Endothelial cell of umbilical vein (primary cell): Measurements from ENCODE around the gene TRIM56. TPM values are rescaled to one million over a fixed set of nuclear protein-coding genes. Genes with fewer than 3 reads are reported as not detected.

Experiments used
- BruUV-seq: library from RNA; stranded (reverse); fragments of 400-500 nt; replicated peaks from 2 replicates; lab custom pipeline; 2021; lab: Mats Ljungman, UMichigan
- CTCF ChIA-PET: fragments of 300-600, 350-600 bp; sonication (Branson Sonifier 250); formaldehyde crosslinking; loops from one replicate; lab custom pipeline; 2021; ENCODE audit warnings: antibody characterized with exemption, inconsistent platforms; lab: Charles Lee
- POLR2A ChIA-PET: fragments of 300-600, 350-600 bp; sonication (Branson Sonifier 250); formaldehyde crosslinking; loops from one replicate; lab custom pipeline; 2021; ENCODE audit warnings: antibody characterized with exemption, inconsistent platforms; lab: Charles Lee
- DNase-seq: peaks from one replicate; pipeline ENCODE4 v3.0.0-alpha.2; 2011; ENCODE audit warnings: low read depth, low spot score
- FAIRE-seq: peaks from 2 replicates; lab custom pipeline; 2011; peaks lifted over from hg19 to GRCh38; lab: Jason Lieb, UNC
- H2AFZ ChIP-seq: 2 replicates; pipeline ENCODE4 v1.6.0; 2012; ENCODE audit warnings: low read depth, low read length, control low read depth, inconsistent platforms
- H3K27ac ChIP-seq: 2 replicates; pipeline ENCODE4 v1.5.1; 2011; ENCODE audit warnings: low read depth, mild to moderate bottlenecking, control low read depth, low read length, moderate library complexity; ENCODE audit not compliant: insufficient read depth
- H3K27me3 ChIP-seq, 2 experiments: 2 replicates each; pipeline versions ENCODE4 v1.6.0 to v1.6.1; 2011; ENCODE audit warnings: low read length in 2 of 2, mixed read lengths in 1 of 2; ENCODE audit not compliant: control insufficient read depth in 2 of 2, insufficient read depth in 2 of 2
- H3K36me3 ChIP-seq, 2 experiments: 2 replicates in 1 of 2; 3 replicates in 1 of 2; pipeline ENCODE4 v1.5.1; 2011; ENCODE audit warnings: low read length in 2 of 2, mild to moderate bottlenecking in 1 of 2, moderate library complexity in 1 of 2; ENCODE audit not compliant: control insufficient read depth in 2 of 2, insufficient read depth in 2 of 2; ENCODE audit errors: extremely low read depth in 1 of 2
- H3K4me1 ChIP-seq: 3 replicates; pipeline ENCODE4 v1.5.1; 2011; ENCODE audit warnings: mild to moderate bottlenecking, low read length; ENCODE audit not compliant: control insufficient read depth, insufficient read depth; ENCODE audit errors: extremely low read depth
- H3K4me2 ChIP-seq: 2 replicates; pipeline ENCODE4 v1.6.1; 2011; ENCODE audit warnings: low read length, control low read depth, mixed read lengths; ENCODE audit not compliant: insufficient read depth
- H3K4me3 ChIP-seq, 3 experiments: fragments of 200-600 bp in 1 of 3; sonication (generic), shearing (Covaris generic) in 1 of 3; replicated peaks in 1 of 3; 2 replicates each; pipeline ENCODE4 v1.5.1; 2011 to 2016; ENCODE audit warnings: control low read depth in 3 of 3, low read length in 3 of 3, mild to moderate bottlenecking in 2 of 3, inconsistent platforms in 1 of 3, low read depth in 1 of 3, moderate library complexity in 1 of 3; ENCODE audit not compliant: insufficient read depth in 1 of 3
- H3K79me2 ChIP-seq: 2 replicates; pipeline ENCODE4 v1.6.0; 2012; ENCODE audit warnings: low read length, inconsistent platforms; ENCODE audit not compliant: control insufficient read depth, insufficient read depth
- H3K9ac ChIP-seq: replicated peaks from 2 replicates; pipeline ENCODE3; 2011; ENCODE audit warnings: low read length, control low read depth; ENCODE audit not compliant: insufficient read depth; ENCODE audit errors: extremely low read depth
- H3K9me1 ChIP-seq: replicated peaks from 3 replicates; pipeline ENCODE4 v1.6.0; 2011; ENCODE audit warnings: mild to moderate bottlenecking, low read length; ENCODE audit not compliant: control insufficient read depth, insufficient read depth; ENCODE audit errors: extremely low read depth
- H3K9me3 ChIP-seq: replicated peaks from 2 replicates; pipeline ENCODE4 v1.5.1; 2012; ENCODE audit warnings: low read length, inconsistent platforms; ENCODE audit not compliant: control insufficient read depth, insufficient read depth
- H4K20me1 ChIP-seq: replicated peaks from 2 replicates; pipeline ENCODE3; 2011; ENCODE audit warnings: mild to moderate bottlenecking, low read length; ENCODE audit not compliant: control insufficient read depth, insufficient read depth; ENCODE audit errors: extremely low read depth
- EZH2 ChIP-seq: IDR thresholded peaks from 2 replicates; pipeline ENCODE4 v1.6.1; 2012; ENCODE audit warnings: borderline replicate concordance, low read depth, mild to moderate bottlenecking, moderate library complexity, low read length, inconsistent platforms; ENCODE audit not compliant: severe bottlenecking
- FOS ChIP-seq: IDR thresholded peaks from 2 replicates; pipeline ENCODE4 v1.6.1; 2011; ENCODE audit warnings: mild to moderate bottlenecking, low read length, moderate library complexity, borderline replicate concordance; ENCODE audit not compliant: insufficient read depth
- GATA2 ChIP-seq: IDR thresholded peaks from 2 replicates; pipeline ENCODE4 v1.7.0; 2011; ENCODE audit warnings: low read depth, mild to moderate bottlenecking, moderate library complexity, mixed read lengths, low read length; ENCODE audit not compliant: insufficient read length, insufficient read depth
- JUN ChIP-seq: IDR thresholded peaks from 2 replicates; pipeline ENCODE4 v1.6.1; 2011; ENCODE audit warnings: borderline replicate concordance, low read depth; ENCODE audit not compliant: insufficient read length, insufficient read depth
- MYC ChIP-seq: IDR thresholded peaks from one replicate; pipeline ENCODE4 v1.6.1; 2011; ENCODE audit warnings: mild to moderate bottlenecking, low read depth, low read length
- POLR2A ChIP-seq: IDR thresholded peaks from 2 replicates; pipeline ENCODE4 v1.6.1; 2012; ENCODE audit warnings: low read depth, mild to moderate bottlenecking, control low read depth, low read length
- POLR2AphosphoS5 ChIP-seq: IDR thresholded peaks from 2 replicates; pipeline ENCODE4 v1.6.1; 2012; ENCODE audit warnings: low read depth, mild to moderate bottlenecking, control low read depth, low read length, moderate library complexity; ENCODE audit not compliant: insufficient read depth
- dilution Hi-C: fragments of 300-500 bp; cut with MboI; formaldehyde crosslinking; loops from one replicate; pipeline ENCODE4 v1.15.0; 2019; ENCODE audit warnings: low sequenced_read_pairs; ENCODE audit not compliant: extremely low pct_ligation_motif_present
- intact Hi-C: fragments of 100-400 bp; cut with micrococcal nuclease; formaldehyde crosslinking; loops from one replicate; pipeline ENCODE4 v1.10.0; 2022
- polyA plus RNA-seq, 4 experiments: library from polyadenylated mRNA; depleted of rRNA in 3 of 4; stranded (reverse) in 3 of 4; unstranded in 1 of 4; fragments of >200 nt; gene quantifications; 2 replicates each; pipeline versions ENCODE4 v1.2.1 to v1.2.3, GENCODE V29; 2011 to 2012; ENCODE audit warnings: missing spikeins in 1 of 4
- total RNA-seq: library from RNA; stranded (reverse); gene quantifications from 2 replicates; pipeline ENCODE4 v1.2.3, GENCODE V29; 2021
- TF ChIP-seq, protein P1 (sequence below): IDR thresholded peaks from 2 replicates; pipeline ENCODE4 v1.6.1; 2011; ENCODE audit not compliant: insufficient read depth, insufficient read length
- TF ChIP-seq, protein P2 (sequence below), 2 donors: IDR thresholded peaks; 1 replicate in 1 of 2; 2 replicates in 1 of 2; pipeline ENCODE4 v1.5.1; 2011; ENCODE audit warnings: low read length in 2 of 2, mild to moderate bottlenecking in 2 of 2, moderate library complexity in 2 of 2, control low read depth in 1 of 2, inconsistent platforms in 1 of 2, low read depth in 1 of 2; ENCODE audit not compliant: insufficient read depth in 1 of 2; ENCODE audit errors: extremely low read depth in 1 of 2

The TRIM56 gene
- total and polyA plus RNA-seq, 2 donors (not counting 3 experiments of a cell fraction or from before 2014, with no cell fraction given) = 2.3 to 25.1 TPM

DNA sequence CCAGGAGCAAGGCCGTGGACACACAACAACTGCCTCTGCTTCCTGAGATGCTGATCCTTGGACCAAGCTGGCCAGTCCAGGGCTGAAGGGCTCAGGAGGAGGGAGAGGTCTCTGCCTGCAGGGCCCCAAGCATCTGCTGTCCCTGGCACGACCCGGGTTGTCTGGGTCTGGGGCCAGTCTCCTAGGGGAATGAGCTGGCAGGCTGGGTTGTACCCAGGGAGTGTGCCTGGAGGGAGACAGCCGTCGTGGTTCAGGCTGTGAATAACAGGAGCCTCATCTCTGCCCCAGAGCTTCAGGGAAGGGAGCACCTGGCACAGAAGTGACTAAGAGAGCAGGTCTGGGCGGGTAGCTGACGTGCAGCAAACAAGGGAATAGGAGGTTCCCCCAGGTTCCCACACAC is 23.7 kb downstream of the TRIM56 start:
- ChIA-PET POLR2A (interaction anchor here (1.5 to 8.8 kb wide), 5 partner anchors 9 to 28 kb away, joined by 3 to 132 read pairs (median 15); partner anchors contain the start of gene SERPINE1), CTCF (interaction anchor here (1.2 to 1.9 kb wide), 7 partner anchors 8 to 31 kb away, joined by 3 to 10 read pairs (median 5); partner anchors contain the start of gene SERPINE1)
- H3K9me3 ChIP-seq = no peaks in the 10 kb centered on the region
- peaks cover 8% of the 10 kb centered on the region for H3K79me2 ChIP-seq
- no peaks in the 10 kb centered on the region for H4K20me1 ChIP-seq
- H3K36me3 ChIP-seq = no peaks in the 10 kb centered on the region
- H3K9me1 ChIP-seq = no peaks in the 10 kb centered on the region
- BruUV-seq = no TSS peak
- H3K4me2 ChIP-seq = peak overlapping the region; percentile 31
- H3K27ac ChIP-seq = peak overlapping the region; percentile 94
- intact Hi-C loops (loop anchor here (1.0 kb wide), 1 partner anchor 9 kb away; no protein-coding TSS in a partner anchor), dilution Hi-C loops (no loop called here)
- TF ChIP-seq GATA2 (no peak), POLR2AphosphoS5 (peak; percentile 9)
- DNase-seq (peak; percentile 60), FAIRE-seq (peak; percentile 43)
- no peak overlapping the region for H3K4me3 ChIP-seq
- H3K9ac ChIP-seq = peak overlapping the region; percentile 85
- peaks cover 59% of the 10 kb centered on the region for H3K4me1 ChIP-seq
- H2AFZ ChIP-seq = no peak overlapping the region
- H3K27me3 ChIP-seq = no peaks in the 10 kb centered on the region

DNA sequence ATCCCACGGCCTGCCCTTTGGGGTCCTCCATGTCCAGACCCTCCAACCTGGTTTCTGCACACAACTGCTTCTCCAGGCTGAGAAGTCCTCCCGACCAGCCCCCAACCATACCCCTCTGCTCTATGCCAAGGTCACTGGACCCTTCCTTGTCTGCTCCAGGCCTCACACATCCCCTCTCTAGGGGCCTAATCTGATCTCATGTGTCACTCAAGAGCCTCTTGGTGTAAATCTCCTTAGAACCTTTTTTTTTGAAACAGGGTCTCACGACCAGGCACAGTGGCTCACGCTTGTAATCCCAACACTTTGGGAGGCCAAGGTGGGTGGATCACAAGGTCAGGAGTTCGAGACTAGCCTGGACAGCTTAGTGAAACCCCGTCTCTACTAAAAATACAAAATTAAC is 24.1 kb downstream of the TRIM56 start:
- no peaks in the 10 kb centered on the region for H3K9me1 ChIP-seq
- peak overlapping the region; percentile 85 for H3K9ac ChIP-seq
- CTCF ChIA-PET = interaction anchor here (1.2 to 1.9 kb wide), 7 partner anchors 8 to 32 kb away, joined by 3 to 10 read pairs (median 5); partner anchors contain the start of gene SERPINE1
- H3K36me3 ChIP-seq = no peaks in the 10 kb centered on the region
- FAIRE-seq (no peak), DNase-seq (no peak)
- peak overlapping the region; percentile 94 for H3K27ac ChIP-seq
- no peak for TF ChIP-seq GATA2
- TF ChIP-seq, protein P1, sequence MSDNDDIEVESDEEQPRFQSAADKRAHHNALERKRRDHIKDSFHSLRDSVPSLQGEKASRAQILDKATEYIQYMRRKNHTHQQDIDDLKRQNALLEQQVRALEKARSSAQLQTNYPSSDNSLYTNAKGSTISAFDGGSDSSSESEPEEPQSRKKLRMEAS = no peak
- no peak for TF ChIP-seq JUN
- TF ChIP-seq FOS = no peak
- no peak for TF ChIP-seq POLR2A
- TF ChIP-seq, protein P2, sequence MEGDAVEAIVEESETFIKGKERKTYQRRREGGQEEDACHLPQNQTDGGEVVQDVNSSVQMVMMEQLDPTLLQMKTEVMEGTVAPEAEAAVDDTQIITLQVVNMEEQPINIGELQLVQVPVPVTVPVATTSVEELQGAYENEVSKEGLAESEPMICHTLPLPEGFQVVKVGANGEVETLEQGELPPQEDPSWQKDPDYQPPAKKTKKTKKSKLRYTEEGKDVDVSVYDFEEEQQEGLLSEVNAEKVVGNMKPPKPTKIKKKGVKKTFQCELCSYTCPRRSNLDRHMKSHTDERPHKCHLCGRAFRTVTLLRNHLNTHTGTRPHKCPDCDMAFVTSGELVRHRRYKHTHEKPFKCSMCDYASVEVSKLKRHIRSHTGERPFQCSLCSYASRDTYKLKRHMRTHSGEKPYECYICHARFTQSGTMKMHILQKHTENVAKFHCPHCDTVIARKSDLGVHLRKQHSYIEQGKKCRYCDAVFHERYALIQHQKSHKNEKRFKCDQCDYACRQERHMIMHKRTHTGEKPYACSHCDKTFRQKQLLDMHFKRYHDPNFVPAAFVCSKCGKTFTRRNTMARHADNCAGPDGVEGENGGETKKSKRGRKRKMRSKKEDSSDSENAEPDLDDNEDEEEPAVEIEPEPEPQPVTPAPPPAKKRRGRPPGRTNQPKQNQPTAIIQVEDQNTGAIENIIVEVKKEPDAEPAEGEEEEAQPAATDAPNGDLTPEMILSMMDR (IDR thresholded peaks at IDR 0.05; ENCODE audit: extremely low read depth in 1 of 2, insufficient read depth in 1 of 2, low read depth in 1 of 2, low read length in 2 of 2) = no peak
- TF ChIP-seq EZH2 = no peak
- no peak for TF ChIP-seq POLR2AphosphoS5
- TF ChIP-seq MYC = no peak
- H3K4me1 ChIP-seq = peaks cover 59% of the 10 kb centered on the region
- peaks cover 8% of the 10 kb centered on the region for H3K79me2 ChIP-seq
- no peaks in the 10 kb centered on the region for H4K20me1 ChIP-seq
- H3K4me2 ChIP-seq = no peak overlapping the region
- intact Hi-C loops = no loop called here
- POLR2A ChIA-PET = interaction anchor here (1.5 to 8.8 kb wide), 5 partner anchors 9 to 28 kb away, joined by 3 to 132 read pairs (median 15); partner anchors contain the start of gene SERPINE1
- H3K4me3 ChIP-seq = no peak overlapping the region
- BruUV-seq = no TSS peak
- no peaks in the 10 kb centered on the region for H3K9me3 ChIP-seq
- no peaks in the 10 kb centered on the region for H3K27me3 ChIP-seq
- no peak overlapping the region for H2AFZ ChIP-seq
- dilution Hi-C loops = no loop called here
